ENCODE measurements around the gene TCAP.

DNA sequence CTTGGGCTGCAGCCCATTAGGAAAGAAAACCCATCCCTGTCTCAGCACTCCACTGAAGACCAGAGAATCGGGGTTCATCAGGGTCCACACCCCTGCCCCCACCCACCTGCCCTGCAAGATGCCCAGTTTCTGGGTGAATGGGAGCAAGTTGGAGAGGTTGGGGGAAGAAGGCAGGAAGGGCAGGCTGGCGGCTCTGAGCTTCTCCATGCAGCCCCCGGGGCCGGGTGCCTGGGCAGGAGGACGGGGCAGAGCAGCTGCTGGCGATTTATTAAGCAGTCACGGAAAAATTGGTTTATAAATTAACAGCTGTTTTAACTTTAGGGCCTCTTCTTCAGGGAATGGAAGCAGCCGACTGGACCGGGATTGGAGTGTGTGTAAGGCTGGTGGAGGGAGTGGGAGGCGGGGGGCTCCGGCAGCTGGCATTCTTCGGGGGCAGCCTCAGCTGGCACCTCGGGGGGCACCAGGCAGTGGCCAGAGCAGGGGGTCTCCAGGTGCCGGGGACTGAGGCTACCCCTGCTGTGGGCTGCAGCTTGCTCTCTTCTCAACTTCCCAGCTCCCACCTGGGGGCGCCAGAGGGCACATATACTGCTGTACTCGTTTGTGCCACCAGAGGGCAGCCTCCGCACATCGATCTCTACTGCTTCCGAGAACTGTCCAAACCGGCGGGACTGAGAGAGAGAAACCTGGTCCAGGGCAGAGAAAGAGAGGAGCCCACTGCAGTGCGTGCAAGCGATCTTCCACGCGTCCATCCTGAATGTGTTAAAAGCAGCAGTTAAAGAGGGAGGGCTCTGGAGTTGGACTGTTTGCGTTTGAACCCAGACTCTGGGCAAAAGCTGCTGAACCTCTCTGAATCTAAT, 43.4 kb upstream of the TCAP start:
- no peak; the same call in 1 of the 2 replicates for TF ChIP-seq EZH2phosphoT487 (IDR thresholded peaks at IDR 0.05; ENCODE audit: borderline replicate concordance, low read length)
- TF ChIP-seq, protein P1, sequence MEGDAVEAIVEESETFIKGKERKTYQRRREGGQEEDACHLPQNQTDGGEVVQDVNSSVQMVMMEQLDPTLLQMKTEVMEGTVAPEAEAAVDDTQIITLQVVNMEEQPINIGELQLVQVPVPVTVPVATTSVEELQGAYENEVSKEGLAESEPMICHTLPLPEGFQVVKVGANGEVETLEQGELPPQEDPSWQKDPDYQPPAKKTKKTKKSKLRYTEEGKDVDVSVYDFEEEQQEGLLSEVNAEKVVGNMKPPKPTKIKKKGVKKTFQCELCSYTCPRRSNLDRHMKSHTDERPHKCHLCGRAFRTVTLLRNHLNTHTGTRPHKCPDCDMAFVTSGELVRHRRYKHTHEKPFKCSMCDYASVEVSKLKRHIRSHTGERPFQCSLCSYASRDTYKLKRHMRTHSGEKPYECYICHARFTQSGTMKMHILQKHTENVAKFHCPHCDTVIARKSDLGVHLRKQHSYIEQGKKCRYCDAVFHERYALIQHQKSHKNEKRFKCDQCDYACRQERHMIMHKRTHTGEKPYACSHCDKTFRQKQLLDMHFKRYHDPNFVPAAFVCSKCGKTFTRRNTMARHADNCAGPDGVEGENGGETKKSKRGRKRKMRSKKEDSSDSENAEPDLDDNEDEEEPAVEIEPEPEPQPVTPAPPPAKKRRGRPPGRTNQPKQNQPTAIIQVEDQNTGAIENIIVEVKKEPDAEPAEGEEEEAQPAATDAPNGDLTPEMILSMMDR (IDR thresholded peaks at IDR 0.05; ENCODE audit: low read depth, low read length, poor library complexity, severe bottlenecking), result peak; percentile 100

All from DOHH2 (cell line).